Ascending aorta (tissue), 2 donors: ENCODE measurements around the gene PPP1R16B. TPM values are rescaled to one million over a fixed set of nuclear protein-coding genes. Genes with fewer than 3 reads are reported as not detected.

Experiments
- DNase-seq, 2 donors: peaks; one replicate each; pipeline ENCODE4 v3.0.0-alpha.2; 2019; ENCODE audit warnings: low spot score in 2 of 2
- H3K27ac ChIP-seq, 2 donors: fragments of 200-600 bp; sonication (generic); one replicate each; pipeline ENCODE4 v1.5.1; 2016 to 2017; ENCODE audit warnings: mild to moderate bottlenecking in 1 of 2
- H3K27me3 ChIP-seq: fragments of 200-600 bp; sonication (generic); one replicate; pipeline ENCODE4 v1.5.1; 2017
- H3K36me3 ChIP-seq, 2 donors: fragments of 200-600 bp; sonication (generic); one replicate each; pipeline ENCODE4 v1.5.1; 2016
- H3K4me1 ChIP-seq, 2 donors: fragments of 200-600 bp; sonication (generic); one replicate each; pipeline ENCODE4 v1.5.1; 2016 to 2017; ENCODE audit warnings: mild to moderate bottlenecking in 1 of 2
- H3K4me3 ChIP-seq, 2 donors: fragments of 200-600 bp; sonication (generic); one replicate each; pipeline ENCODE4 v1.5.1; 2016 to 2017; ENCODE audit warnings: mild to moderate bottlenecking in 1 of 2
- H3K9me3 ChIP-seq, 2 donors: fragments of 200-600 bp; sonication (generic); one replicate each; pipeline ENCODE4 v1.5.1; 2016
- CTCF ChIP-seq, 3 experiments: fragments of 200-600 bp in 2 of 3; fragments of 450-650 bp in 1 of 3; sonication (generic) in 2 of 3; IDR thresholded peaks; one replicate each; pipeline ENCODE4 v1.5.1; 2016 to 2019; ENCODE audit warnings: antibody characterized with exemption in 3 of 3, mild to moderate bottlenecking in 1 of 3, moderate library complexity in 1 of 3
- intact Hi-C: fragments of 100-400 bp; cut with DNase I; formaldehyde crosslinking; loops from one replicate; pipeline ENCODE4 v1.15.1; 2023
- total RNA-seq: library from RNA; depleted of rRNA; stranded (reverse); fragments of >200 nt; gene quantifications from one replicate; pipeline ENCODE4 v1.1.0, GENCODE V29; 2016

PPP1R16B gene
- total RNA-seq, 1 donor from 2014 or later = 26.4 TPM

GRCh38 chr20:38782275-38782674, 23.2 kb upstream of the PPP1R16B start:
- H3K27ac ChIP-seq = no peak overlapping the region
- no peaks in the 10 kb centered on the region for H3K27me3 ChIP-seq
- H3K4me1 ChIP-seq = no peaks in the 10 kb centered on the region
- TF ChIP-seq CTCF (IDR thresholded peaks at IDR 0.05) = no peak
- H3K36me3 ChIP-seq = no peaks in the 10 kb centered on the region
- no peaks in the 10 kb centered on the region for H3K9me3 ChIP-seq
- intact Hi-C loops = no loop called here
- H3K4me3 ChIP-seq = no peak overlapping the region
- no peak for DNase-seq

- no peaks in the 10 kb centered on the region for H3K36me3 ChIP-seq
- DNase-seq = no peak
- no peak overlapping the region for H3K27ac ChIP-seq
- H3K27me3 ChIP-seq = no peaks in the 10 kb centered on the region
- H3K9me3 ChIP-seq = no peaks in the 10 kb centered on the region
- no peak for TF ChIP-seq CTCF (IDR thresholded peaks at IDR 0.05)
- H3K4me1 ChIP-seq = no peaks in the 10 kb centered on the region
- intact Hi-C loops = no loop called here
- H3K4me3 ChIP-seq = no peak overlapping the region
Observed at GRCh38 chr20:38787870-38788269, 17.6 kb upstream of the PPP1R16B start.

- TF ChIP-seq CTCF (IDR thresholded peaks at IDR 0.05) = no peak
- no peaks in the 10 kb centered on the region for H3K4me1 ChIP-seq
- H3K36me3 ChIP-seq = no peaks in the 10 kb centered on the region
- intact Hi-C loops = loop anchor here (5.0 kb wide), 1 partner anchor 142 kb away; no protein-coding TSS in a partner anchor
- H3K27me3 ChIP-seq = no peaks in the 10 kb centered on the region
- no peak overlapping the region for H3K27ac ChIP-seq
- H3K9me3 ChIP-seq = no peaks in the 10 kb centered on the region
- DNase-seq = no peak
- no peak overlapping the region for H3K4me3 ChIP-seq
Observed at GRCh38 chr20:38789503-38790199, 15.8 kb upstream of the PPP1R16B start.

GRCh38 chr20:38790200-38791053, 15.1 kb upstream of the PPP1R16B start:
- peak; percentile 39 to 58 (median 46) for TF ChIP-seq CTCF (IDR thresholded peaks at IDR 0.05)
- DNase-seq = no peak
- intact Hi-C loops = loop anchor here (5.0 kb wide), 1 partner anchor 143 kb away; no protein-coding TSS in a partner anchor

GRCh38 chr20:38791291-38791690, 14.2 kb upstream of the PPP1R16B start:
- no peak overlapping the region for H3K4me3 ChIP-seq
- intact Hi-C loops = loop anchor here (5.0 kb wide), 1 partner anchor 144 kb away; no protein-coding TSS in a partner anchor
- TF ChIP-seq CTCF (IDR thresholded peaks at IDR 0.05) = no peak
- H3K27me3 ChIP-seq = no peaks in the 10 kb centered on the region
- no peak for DNase-seq
- H3K27ac ChIP-seq = no peak overlapping the region
- no peaks in the 10 kb centered on the region for H3K4me1 ChIP-seq
- H3K9me3 ChIP-seq = no peaks in the 10 kb centered on the region
- H3K36me3 ChIP-seq = no peaks in the 10 kb centered on the region

More at GRCh38 chr20:38790200-38791053, 15.1 kb upstream of the PPP1R16B start:
- Histone ChIP-seq H3K27ac (no peak overlapping the region), H3K4me1 (no peaks in the 10 kb centered on the region), H3K27me3 (no peaks in the 10 kb centered on the region), H3K4me3 (no peak overlapping the region), H3K36me3 (no peaks in the 10 kb centered on the region), H3K9me3 (no peaks in the 10 kb centered on the region)
